Measurements from ENCODE around the gene PPFIA4.

GRCh38 chr1:203054184-203054583 is 27.9 kb downstream of the PPFIA4 start:
- TF ChIP-seq POLR2A (IDR thresholded peaks at IDR 0.05) (no peak), CTCF (IDR thresholded peaks at IDR 0.05 in 8 of 11, conservative IDR thresholded peaks at IDR 0.05 in 3 of 11) (no peak), POLR2AphosphoS5 (IDR thresholded peaks at IDR 0.05) (no peak)

All from spleen (tissue), 7 donors.